Activated T-cell treated with anti-CD3 and anti-CD28 coated beads, Interleukin-2, amount 50 U/mL, for 1 hour (primary cell): ENCODE results near the gene MRPL36.
"Not testable (repeated sequence)": the region's sequence is repeated elsewhere in the genome, so short reads cannot be mapped to it uniquely, and the experiment has no call there.

Source experiments
- DNase-seq: peaks from one replicate; pipeline ENCODE4 v3.0.0-alpha.2; 2020

Gene MRPL36

DNA sequence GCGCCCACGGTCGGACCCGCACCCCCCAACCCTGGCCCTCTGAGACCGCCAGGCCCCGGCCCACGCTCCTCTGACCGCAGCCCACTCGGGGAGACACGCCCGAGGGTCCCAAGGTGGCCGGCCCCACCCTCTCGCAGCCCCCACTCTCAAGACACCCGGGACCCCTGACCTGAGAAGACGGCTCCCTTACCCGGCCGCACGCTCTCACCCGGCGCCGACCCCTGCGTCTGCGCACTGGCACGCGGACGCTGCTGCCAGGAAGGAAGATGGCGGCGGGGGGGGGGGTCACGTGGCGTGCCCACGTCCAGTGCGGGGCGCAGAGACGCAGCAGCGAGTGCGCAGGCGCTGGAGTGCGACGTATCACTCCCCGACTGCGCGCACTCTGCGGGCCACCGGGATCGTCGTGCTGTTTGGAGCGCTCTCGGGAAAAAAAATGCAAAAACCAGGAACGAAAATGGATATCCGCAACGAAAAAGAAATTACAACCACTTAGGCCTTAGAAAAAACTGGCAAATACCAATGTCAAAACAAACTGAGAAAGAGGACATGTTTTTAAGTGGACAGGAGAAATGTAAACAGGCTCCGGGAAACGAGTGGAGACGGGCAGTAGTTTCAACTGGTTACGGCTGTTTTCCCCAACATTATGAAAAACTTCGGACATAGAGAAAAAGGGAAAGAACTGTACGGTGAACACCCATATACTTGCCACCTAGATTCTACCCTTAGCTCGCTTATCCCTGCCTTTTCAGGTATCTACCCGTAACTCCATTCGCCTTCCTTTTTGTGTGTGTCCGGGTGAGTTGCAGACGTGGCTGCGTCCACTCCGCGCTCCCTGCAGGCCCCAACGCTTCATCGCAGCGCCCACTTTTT lies at the start of gene MRPL36:
Gene MRPL36 (minus strand): TSS at position 236 of the 870 bp plus-strand sequence. CDS start 902 bp downstream, outside the sequence.
- DNase-seq, result peak; percentile 91

DNA sequence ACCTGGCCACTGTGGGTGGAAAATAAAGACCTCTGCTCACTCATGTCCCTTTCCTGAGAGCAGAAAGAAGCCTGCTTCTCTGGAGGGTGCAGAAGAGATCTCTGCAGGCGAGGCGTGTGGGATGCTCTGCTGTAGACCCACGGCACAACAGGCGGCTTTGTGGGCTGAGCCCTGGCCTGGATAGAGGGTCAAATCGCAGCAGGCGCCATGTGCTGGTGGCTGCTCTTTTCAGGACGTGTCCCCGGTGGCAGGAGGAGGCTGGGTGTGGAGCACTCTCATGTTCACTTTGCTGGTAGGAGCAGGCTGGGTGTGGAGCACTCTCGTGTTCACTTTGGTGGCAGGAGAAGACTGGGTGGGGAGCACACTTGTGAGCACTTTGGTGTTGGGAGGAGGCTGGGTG lies 48.0 kb upstream of the MRPL36 start:
- no peak for DNase-seq

DNA sequence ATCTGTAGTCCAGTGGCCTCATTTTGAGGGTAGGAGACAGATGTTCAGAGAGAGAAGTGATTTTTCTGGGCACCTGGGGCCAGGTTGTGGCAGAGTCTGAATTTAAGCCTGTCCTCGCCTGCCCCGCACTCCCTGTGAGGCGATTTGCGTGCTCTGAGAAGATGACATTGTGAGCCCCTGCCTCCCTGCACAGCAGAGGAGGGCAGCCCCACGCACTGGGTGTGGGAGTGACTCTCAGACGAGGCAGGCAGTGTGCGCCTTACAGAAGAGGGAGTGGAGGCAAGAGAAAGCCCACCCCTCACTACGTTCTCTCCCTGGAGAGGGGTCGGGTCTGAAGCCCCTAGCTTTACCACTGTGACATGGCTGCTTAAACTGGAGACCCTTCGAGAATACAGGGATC lies 47.4 kb upstream of the MRPL36 start:
- DNase-seq, result no peak

DNA sequence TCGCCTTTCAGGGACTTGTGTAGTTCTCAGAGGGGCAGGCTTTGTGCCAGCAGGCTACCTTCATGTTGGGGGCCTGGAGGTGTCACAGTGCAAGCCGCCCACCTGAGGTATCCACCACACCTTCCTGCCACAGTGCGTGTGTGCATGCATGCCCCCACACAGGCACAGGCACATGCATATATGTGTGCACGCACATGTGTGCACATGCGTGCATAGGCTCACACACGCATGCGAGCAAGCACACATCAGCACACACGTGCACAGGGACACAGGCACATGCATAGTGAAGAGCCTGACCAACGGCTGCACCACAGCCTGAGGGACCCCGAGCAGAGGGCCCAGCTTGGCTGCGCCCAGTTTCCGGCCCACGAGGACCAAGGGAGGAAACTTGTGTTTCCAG lies 46.9 kb upstream of the MRPL36 start:
- DNase-seq, result no peak

DNA sequence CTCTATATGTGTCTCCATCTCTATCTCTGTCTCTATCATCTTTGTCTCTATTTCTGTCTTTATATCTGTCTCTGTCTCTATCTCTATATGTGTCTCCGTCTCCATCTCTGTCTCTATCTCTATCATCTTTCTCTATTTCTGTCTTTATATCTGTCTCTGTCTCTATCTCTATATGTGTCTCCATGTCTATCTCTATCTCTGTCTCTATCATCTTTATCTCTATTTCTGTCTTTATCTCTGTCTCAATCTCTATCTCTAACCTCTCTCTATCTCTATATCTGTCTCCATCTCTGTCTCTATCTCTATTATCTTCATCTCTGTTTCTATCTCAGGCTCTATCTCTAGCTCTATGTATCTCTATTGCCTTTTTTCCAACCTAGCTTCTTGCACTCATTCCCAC lies 46.1 kb upstream of the MRPL36 start:
- no peak for DNase-seq

DNA sequence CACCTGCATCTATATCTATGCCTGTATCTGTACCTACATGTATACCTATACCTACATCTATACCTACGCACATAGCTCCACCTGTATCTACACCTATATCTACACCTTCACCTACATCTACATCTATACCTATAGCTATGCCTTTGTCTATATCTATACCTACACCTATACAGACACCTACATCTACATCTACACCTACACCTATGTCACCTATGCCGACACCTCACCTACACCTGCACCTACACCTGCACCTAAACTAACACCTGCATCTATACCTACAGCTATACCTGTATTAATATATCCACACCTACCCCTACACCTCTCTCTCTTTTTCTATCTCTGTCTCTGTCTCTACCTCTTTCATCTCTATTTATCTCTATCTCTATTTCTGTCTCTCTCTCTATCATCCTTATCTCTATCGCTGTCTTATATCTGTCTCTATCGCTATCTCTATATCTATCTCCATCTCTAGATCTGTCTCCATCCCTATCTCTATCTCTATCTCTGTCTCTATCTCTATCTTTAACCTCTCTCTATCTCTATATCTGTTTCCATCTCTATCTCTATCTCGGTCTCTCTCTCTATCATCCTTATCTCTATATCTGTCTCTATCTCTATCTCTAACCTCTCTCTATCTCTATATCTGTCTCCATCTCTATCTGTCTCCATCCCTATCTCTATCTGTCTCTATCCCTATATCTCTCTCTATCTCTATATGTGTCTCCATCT lies 45.2 kb upstream of the MRPL36 start:
- no peak for DNase-seq

DNA sequence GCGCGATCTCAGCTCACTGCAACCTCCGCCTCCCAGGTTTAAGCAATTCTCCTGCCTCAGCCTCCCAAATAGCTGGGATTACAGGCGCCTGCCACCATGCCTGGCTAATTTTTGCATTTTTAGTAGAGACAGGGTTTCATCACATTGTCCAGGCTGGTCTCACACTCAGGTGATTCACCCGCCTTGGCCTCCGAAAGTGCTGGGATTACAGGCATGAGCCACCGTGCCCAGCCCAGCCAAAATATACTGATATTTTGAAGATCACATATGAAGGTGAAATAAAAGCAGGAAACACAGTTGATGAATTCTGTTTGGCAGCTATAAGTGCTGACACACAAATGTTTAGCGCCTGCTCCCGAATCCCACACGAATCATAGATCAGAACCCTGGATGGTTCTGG lies 44.1 kb upstream of the MRPL36 start:
- DNase-seq, result not testable (repeated sequence)

DNA sequence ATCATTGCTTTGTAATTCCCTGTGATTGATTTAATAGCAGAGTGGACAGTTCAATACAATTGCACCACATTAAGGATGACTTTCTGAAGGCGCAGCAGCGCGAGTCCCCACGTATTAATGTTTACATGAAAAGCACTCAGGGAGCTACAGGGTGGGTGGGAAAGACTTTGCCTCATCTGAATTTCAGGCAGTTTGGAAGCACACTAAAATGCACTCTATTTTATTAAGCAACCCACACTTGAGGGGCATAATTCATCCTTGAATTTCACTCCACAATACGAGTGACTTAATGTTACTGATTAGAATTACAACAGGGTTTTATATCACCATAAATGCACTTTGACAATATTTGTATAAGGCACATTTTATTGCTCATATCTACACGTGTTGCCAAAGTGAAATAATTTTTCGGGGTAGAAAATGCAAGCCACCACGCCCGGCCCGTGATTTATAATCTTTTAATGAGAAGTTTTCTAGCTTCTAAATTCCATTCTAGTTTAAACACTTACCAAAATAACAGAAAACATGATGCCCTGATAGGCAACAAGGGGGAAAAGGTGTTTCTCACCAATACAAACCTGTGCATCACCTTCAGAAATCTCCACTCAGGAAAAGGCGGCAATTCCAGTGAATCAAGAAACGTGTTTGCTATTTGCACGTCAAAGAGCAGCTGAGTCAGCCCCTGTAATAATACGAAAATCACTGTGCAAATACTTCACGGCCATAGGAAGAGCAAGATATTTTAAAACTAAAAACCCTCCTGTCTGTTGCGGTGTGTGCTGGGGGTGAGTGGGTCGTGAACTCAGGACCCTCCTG lies 42.6 kb upstream of the MRPL36 start:
- DNase-seq, result no peak

DNA sequence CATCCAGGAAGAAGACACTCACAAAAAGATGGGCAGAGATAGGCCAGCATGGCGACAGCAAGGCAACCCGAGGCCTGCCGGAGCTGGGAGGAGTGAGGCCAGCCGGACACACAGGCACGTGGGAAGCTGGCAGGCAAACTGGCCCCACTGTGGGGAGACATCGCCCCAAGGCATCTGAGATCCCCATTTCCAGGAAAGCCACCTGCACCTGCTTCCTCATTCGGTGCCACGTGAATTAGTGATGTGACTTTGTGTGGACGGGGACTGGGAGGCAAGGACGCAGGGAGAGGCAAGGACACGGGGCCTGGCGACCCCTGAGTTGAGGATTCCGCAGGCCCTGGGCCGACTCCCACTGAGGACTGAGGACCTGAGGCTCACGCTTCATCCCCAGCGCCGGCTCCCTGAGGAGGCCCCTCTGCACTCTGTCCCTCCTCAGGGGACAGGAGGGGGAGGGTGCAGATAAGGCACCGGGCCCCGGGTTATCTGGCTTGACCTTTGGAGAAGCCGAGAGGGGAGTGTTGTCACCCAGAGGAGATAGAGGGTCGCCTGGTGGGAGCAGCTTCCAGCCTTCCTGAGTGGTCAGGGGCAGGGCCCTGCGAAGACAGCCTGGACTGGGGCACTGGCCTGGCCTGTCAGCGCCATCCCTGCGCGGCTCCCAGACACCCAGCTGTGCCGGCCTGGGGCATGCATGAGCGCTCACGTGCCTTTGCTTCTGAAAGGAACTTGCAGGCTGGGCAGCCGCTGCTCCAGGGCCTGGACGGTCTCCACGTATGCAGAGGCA lies 41.3 kb upstream of the MRPL36 start:
- no peak for DNase-seq

DNA sequence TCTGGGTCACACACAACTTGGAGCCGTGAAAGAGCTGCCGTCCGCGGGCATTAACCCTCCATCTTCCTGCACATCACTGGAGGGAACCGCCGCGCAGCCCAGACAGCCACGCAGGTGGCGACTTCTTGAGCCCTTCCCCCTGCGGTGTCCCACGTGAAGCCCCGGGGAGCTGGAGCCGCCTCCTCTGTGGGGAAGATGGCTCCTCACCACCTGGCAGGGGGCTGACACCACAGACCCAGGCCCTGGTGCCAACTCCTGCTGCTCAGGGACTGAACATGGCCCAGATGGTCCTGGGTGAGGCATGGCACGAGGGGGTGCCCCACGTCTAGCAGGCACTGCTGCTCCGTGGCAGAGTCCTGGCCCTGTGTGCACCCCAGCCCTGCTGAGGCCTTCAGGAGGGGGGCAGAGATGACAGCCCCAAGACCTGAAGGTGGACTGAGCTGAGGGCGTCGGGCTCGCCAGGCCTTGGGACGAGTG lies 40.5 kb upstream of the MRPL36 start:
- no peak for DNase-seq

DNA sequence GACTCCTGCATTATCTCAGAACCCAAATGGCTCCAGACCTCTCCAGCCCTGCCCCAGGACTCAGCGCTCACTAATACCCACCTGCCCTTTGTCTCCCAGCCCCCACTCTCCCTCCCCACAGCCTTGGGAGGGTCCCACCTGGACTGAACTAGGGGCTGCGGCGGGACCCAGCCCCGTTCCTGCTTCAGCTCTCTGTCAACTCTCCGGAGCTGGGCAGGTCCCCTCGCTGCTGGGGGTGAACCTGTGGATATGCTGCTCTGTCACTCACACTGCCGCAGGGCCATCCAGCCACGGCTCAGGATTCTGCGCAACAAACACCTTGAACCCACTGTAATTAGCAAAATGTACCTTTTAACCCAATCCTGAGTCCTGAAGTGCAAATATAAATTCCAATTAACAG lies 38.4 kb upstream of the MRPL36 start:
- no peak for DNase-seq

DNA sequence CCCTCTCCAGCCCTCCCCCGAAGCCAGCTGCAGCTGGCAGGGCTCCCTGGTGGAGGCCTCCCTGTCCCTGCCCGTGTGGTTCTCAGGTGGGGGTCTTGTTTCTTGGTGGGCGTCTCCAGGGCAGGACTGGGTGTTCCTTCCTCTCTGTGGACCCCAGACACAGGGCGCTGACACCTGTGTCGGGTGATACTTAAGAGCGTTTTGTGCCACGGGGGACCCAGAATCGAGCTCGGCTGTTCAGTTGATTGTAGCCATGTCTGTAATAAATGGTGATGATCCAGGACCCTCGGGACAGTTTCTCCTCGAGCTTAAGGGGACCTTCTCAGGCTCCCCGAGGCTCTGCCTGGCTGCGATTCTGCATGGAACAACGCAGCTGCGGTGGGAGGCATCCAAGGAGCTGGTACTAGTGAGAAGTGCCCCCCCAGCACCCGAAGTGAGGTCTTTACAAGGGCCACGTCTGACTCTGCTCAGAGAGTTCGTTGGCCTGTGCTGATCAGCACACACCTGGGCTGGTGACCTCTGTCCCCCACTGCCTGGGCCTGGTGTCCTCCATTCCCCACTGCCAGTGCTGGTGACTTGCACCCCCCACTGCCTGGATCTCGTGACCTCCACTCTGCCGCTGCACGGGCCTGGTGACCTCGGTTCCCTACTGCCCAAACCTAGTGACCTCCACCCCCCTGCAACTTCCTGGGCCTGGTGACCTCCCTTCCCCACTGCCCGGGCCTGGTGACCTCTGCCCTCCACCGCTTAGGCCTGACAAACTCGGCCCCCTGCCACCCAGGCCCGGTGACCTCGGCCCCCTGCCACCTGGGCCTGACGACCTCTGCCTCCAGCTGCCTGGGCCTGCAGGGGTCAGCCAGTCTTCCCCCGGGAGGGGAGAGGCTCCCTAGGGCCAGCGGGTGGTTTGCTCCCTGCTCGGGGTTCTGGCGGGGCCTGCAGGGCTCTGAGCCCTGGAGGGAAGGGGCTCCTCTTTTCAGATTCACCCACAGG lies 37.5 kb upstream of the MRPL36 start:
- no peak for DNase-seq

DNA sequence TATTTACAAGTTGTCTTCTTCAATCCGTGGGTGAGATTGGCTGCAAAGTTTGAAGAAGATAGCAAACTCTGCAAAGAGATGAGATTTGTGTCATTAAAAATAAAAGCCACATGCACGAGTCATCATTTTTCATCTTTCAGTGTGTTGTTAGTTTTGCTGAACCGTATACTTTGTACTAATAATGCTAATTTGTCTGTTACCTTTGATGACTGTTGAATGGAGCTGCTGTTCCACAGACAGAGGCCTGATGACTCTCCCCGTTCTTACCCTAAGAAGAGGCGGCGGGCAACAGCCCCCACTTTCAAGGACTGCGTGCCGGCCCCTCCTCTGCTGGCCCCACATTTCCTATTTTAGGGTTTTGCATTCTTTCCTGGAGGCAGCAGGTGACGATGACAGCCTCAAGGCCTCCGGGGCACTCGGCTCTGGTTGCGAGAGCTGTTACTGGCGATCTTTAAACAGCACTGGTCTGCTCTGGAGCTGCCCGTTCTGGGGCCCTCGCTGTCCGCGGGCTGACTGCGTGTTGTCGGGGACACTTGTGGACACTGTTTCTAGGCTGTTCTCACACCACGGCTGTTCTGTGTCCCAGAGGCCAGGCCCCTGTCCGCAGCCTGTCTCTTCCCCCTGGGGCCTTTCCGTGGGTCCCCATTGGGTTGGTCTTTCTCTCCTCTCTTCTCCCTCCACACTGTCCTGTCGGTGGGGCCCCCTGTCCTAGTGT lies 36.7 kb upstream of the MRPL36 start:
- no peak for DNase-seq

DNA sequence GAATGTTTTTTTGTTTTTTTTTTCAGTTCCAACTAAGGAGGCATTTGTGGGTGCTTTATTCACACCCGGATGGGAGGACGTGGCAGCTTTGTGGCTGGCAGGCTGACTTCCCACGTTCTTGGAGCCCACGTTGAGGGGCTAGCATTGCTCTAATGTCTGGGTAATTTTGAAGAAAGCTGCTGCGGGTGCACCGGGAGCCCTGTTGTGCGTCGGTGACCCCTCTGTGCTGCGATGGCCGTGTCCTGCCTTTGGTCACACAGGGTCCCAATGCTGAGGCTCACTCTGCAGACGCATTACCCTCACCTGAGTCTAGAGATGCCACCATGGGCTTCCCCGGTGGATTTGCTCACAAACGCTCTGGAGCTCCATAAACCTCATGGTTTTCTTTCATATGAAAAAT lies 35.8 kb upstream of the MRPL36 start:
- DNase-seq, result no peak

DNA sequence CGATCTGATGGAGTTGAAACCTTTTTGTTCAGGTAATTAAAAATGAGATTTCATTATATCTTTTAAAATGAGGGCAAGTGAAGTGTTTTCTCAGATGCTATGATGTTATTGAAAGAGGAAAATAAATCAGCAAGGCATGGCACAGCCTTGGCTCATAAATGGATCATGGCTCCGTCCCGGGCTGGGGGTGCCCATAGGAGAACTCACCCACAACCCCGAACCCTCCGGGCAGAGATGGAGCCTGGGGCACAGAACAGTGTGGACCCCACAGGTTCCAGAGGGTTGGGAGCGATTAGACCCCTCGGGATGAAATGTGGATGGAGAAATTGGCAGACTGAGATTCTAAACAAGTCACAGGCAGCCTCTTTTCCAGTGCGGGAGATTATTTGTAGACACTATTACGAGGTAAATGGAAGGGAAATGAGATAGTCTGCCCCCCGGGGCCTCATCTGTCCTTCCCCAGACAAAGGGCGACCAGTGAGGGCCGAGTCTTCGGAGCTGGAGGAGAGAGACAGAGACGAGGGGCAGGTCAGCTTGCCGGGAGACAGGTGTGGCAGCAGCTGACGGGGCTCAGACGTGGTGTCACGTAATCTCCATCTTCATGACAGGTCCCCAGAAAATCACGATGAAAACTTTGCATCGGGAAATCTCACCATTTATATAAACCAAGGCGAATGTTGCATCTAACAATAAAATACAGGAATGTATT lies 35.2 kb upstream of the MRPL36 start:
- no peak for DNase-seq

DNA sequence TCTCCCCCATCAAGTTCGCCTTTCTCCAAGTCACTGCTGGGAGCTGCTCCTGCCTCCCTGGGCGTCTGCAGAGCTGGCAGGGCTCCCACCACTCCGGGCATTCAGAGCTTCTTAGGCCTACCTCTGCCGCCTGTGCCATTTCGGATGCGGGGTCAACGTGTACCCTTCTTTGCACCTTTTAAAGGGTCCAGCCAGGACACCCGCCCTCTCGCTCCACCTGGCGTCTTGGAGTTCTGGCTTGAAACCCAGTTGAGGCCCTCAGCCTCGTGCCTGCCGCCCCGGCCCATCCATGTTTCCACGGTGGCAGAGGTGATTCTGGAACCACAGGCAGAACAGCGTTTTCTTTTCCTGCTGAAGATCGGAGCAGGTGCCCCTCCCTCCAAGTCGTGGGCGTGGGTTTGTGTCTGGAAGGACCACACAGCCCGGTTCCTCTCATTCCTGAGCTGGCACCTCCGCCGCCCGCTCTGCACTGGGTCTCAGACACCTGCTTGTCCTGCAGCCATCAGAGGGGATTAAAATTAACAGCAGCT lies 34.5 kb upstream of the MRPL36 start:
- DNase-seq, result no peak

DNA sequence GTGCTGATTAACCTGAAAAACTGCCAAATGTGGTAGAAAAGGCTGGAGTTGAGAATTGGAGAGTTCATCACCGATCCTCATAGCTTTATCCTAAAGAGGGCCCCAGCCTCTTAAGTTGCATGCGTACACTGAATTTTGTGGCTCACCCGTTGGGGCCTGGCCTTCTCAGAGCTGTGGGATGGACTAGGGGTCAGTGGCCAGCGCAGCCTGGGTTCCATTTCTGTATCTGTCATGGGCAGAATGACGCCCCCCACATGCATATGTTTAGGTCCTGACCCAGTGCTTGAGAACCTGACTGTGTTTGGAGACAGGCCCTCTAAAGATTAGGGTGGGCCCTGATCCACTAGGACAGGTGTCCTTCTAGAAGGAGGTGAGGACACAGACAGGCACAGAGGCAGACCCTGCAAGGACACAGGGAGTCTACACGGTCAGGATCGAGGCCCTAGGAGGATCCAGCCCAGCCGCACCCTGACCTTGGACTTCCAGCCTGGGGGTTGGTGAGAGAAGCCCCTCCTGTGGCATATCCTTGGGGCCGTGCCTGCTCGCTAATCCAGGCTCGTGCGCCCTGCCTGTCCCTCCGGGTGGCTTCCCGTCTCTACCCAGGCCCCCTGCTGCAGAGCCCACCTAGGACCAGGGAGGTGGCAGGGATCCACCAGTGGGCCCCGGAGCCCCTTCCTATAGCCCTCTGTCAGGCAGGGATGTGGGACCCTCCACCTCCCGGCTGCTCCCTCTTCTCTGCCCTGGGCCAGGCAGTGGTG lies 33.8 kb upstream of the MRPL36 start:
- DNase-seq, result no peak

DNA sequence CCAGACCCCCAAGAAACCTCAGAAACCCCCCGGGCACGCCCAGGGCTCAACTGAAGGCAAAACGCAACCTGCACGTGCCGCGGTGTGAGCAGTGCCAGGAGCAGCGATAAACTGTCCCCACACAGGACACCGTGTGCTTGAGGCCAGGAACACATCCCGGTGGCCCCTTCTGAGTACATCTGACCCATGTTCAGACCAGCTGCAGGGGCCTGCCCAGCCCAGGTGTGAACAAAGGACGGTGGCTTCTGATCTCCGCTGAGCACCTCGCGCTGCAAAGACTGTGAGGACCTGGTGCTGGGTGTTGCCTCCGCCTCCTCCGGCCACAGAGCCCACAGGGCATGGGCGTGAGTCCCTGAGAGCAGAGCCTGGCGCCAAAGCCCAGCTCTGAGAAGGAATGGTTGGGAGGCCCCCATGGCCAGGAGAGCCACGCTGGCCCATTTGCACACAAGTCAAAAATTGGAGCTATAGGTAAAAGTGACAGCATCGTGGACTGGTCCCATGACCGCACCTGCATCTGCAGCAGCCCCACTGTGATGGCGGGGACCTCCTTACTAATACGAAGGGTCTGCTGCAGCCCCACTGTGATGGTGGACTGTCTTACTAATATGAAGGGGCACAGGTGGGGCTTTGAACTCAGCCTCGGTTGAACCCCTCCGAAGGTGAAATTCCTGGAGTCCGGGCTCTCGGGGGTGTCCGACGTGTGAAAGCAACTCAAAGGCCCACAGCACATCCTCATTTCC lies 33.0 kb upstream of the MRPL36 start:
- DNase-seq, result no peak
